COLO668 (cell line): Measurements from ENCODE around the gene HSPA4.

Source experiments
- DNase-seq: peaks from one replicate; lab custom pipeline; 2025; ENCODE audit not compliant: unreplicated experiment; lab: John Stamatoyannopoulos, UW

HSPA4 gene

DNA sequence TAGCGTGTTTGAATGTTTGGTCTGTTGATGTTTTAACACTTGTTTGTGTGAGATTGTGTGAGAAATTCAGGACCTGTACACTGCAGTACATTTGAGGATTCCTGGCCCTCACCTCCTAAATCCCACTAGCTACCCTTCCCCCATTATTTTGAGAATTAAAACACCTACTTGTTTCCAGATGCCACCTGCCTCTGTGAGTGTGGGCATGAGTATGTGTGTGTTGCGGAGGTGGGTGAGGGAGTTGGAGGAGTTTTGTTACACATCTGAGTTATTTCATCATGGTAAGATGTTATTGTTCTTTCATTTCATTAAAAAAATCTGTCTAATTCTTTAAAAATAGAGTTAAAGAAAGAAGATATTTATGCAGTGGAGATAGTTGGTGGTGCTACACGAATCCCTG, 36.3 kb downstream of the HSPA4 start:
- no peak for DNase-seq

DNA sequence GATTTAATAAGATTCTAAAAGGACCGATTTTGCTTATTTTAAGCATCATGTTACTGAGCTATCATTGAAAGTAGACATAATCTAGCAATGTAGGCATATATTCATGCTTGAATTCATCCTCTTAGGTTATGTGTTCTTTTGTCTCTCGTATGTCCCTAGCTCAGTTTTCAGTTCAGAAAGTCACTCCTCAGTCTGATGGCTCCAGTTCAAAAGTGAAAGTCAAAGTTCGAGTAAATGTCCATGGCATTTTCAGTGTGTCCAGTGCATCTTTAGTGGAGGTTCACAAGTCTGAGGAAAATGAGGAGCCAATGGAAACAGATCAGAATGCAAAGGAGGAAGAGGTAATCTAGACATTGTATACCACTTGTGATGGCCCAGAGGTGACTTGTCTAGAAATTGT, 39.2 kb downstream of the HSPA4 start:
- no peak for DNase-seq

DNA sequence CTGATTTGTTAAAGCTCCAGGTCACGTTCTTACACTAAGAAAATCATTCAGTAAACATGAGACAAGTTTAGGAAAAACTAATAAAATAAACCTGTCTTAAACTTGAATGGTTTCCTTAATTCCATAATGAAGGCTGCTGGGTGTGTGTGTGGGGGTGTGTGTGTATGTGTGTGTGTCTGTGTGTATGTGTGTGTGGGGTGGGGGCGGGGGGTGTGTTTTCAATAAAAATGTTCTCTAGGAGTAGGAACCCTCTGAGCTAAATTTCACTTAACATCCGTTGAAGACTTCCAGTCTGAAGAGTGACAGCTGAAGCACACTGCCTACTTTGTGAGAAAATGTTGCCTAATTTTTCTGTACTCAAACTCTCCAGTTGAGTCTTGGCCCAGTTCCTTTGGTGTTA, 54.5 kb downstream of the HSPA4 start:
- DNase-seq, result no peak

DNA sequence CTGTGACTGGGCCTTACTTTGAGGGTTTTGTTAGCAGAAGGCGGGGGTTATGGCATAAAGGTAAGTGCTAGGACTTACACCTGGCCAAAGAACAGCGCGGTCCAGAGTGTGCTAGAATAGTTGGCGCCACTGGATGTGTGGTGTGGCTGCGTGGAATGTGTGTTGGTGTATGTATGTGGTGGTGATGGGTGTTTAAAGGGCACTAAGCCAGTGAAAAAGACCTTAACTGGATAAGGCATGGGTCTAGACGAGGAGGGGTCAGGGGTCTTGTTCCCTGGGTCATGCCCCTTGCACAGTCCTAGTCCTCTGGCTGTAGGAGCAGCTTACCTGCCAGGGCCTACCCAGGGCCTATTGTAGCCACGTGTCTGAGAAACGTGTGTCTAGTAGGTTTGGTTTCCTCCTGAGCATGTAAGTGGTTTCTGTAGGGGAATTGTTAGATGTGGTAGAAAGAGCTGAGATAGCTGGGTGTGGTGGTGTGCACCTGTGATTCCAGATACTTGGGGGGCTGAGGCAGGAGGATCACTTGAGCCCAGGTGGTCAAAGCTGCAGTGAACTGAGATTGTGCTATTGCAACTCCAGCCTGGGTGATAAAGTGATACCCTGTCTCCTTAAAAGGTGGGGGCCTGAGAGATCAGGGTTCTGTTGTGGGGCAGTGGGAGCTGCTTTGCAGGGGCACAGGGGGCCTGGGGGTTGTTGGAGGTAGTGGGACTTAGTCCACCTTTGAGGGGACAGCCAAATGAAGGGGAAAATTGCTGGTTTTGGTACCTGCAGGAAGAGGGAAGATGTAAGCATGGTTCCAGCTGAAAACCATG, 55.2 kb downstream of the HSPA4 start:
- no peak for DNase-seq

DNA sequence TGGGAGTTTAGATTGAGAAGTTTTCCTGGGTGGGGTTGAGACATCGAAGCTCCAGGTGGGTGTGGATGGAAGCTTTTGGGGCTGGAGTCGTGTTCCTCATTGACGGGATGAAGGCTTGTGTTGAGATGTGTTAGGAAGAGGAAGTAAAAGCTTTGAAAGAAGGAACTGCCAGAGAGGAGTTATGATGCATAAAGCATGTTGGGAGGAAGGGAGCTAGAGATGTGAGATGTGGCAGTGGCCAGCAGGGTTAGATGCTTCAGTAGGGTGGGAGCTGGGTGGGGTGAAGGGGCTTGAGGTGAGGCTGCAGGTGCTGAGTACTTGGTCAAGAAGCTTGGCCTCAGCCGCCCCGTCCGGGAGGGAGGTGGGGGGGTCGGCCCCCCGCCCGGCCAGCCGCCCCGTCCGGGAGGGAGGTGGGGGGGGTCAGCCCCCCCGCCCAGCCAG, 56.7 kb downstream of the HSPA4 start:
- DNase-seq, result no peak

DNA sequence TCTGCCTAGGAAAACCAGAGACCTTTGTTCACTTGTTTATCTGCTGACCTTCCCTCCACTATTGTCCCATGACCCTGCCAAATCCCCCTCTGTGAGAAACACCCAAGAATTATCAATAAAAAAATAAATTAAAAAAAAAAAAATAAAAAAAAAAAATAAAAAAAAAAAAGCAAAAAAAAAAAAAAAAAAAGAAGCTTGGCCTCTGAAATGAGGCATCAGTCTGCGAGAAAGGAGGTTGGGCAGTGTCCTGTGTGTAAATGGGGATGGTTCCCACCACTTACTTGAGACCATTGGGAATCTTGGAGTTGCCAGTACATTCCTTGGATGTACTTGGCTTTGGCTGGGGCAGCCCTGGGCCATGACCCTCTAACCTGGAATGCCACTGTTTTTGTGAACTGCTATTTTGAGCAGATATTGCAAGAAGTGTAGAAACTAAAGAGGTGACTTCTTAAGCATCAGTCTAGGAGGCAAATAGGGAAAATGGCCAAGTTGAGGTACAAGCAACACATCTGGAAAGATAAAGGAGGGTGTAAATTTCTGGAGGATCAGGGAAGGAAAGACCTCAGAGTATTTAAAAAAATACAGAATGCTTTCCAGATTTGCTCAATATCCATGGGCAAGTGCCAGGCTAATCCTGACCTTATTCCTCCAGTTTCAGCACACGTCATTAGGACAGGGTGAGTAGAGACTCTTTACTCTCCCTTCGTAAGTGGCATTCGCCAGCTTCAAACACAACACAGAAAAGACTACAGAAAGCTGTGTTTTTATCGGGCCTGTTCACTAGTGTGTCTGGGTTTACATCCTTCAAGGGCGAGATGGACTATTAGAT, 58.1 kb downstream of the HSPA4 start:
- no peak for DNase-seq

DNA sequence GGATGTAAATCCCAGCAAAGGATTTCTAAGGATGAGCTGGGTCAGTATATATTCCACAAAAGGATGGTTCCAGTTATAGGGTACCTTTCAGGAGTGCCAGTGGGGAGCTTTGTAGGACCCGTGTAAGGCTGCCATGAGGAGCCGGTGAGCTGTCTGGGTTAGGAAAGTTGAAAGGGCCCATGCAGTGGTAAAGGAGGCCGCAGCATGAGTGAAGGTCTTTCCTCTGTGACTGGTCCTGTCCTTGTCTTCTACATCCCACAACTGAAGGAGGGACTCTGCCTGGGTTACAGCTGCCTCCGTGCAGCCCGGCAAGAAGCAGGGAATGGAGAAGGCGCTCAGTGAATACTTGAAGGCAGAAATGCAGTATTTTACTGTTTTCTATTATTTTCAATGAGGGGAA, 58.9 kb downstream of the HSPA4 start:
- no peak for DNase-seq

DNA sequence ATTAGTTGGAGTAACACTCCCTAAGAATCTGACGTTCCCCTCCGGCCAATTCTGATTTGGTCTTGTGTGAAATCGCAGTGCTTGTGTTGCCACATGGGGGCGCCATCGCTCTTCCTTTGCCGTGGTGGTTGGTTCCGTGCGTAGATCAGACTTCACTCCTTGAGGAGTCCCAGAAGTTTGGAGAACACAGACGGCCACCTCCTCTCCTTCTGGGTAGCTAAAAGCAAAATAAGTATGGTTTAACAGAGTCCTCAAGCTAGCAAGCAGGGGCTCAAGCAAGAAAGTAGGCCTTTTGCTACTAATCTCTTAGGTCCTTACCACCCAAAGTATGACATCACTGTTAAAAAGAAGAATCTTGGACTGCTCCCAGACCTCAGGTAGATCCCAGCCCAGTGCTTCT, 59.5 kb downstream of the HSPA4 start:
- peak; percentile 69 for DNase-seq

DNA sequence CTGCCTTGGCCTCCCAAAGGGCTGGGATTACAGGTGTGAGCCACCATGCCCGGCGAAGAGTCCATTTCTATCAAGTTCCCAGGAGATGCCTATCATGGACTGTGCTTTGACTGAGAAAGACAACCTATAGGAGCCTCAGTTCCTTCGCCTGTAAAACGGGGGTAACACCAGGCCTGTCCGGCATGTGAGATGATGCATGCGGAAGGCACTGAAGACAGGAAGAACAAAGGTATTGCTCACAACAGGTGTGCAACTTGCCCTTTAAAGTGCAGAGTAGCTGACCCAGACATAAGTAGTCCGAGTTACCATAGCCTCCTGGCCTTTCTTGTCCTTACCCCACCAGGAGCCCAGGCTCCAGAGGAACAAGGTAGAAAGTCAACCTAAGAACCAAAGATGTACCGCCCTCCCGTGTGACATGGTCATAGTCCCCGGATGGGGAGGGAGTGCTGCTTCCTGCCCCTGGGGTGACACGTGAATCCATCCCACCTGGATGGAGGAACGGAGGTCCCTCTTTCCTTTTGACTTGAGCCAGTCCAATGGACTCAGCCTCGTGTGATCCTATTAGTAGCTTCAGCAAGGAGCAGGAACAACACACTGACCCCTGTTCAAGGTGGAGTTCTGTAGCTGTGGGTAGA, 60.3 kb downstream of the HSPA4 start:
- DNase-seq, result no peak

DNA sequence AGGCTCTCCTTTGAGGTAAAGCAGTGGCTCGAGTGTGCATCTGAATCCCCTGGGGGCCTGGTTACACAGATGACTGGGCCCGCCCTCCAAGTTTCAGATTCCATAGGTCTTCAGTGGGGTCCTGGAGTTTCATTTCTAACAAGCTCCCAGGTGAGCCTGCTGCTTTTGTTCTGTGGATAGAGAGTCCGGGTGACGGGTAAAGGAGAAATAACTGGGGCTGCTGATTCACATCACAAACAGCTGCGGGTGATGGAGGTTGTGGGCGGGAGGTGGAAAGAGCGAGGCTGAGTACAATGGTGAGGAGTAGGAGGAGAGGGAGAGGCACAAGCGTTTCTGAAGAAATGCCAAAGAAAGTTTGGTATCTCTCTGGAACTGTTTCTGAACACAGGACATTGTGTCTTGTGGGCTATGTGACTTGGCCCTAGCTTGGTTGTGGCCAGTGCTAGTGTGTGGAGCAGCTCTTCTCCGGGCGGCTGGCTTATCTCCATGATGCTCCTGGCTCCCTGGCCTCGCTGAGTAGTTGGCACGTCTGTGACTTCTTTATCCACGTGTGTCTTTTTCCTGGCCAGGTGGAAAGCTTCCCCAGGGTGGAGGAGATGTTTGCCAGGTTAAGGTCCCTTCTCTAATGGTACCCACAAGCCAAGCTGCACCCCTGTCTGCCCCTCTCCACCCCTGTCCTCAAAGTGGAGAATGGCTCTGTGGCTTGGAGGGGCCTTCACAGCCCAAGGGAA, 61.7 kb downstream of the HSPA4 start:
- no peak for DNase-seq

DNA sequence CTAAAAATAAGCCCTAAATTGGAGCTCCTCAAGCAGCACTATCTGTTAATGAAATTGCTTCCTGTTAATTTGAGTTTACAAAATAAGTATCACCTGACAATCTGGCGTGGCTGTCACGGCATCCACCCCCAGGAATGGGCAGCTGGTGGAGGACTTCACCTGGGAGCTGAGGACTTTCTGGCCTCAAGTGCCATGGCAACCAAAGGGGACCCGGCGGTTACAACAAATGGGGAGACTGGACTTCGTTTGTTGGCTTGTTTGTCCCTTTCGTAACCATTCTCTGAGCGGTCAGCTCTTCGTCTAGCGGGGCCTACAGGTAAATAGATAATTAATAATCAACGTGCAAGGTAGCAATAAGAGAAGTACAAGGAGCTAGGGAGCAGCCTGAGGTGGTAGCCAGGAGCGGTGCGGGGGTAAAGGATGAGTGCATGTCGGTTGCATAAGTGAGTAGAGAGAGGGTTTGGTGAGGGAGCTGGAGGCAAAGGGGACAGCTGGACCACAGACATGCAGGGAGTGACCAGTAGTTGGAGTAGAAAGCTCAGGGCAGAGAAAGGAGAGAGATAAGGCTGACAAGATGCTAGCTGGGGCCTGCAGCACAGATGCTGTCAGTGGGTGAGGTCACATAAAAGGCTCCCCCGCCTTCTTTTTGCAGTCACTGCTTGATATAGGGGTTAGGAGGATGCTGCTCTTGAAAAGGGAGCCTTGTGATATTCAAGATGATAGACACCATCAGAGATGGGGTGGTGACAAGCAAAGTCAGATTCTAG, 62.5 kb downstream of the HSPA4 start:
- no peak for DNase-seq

DNA sequence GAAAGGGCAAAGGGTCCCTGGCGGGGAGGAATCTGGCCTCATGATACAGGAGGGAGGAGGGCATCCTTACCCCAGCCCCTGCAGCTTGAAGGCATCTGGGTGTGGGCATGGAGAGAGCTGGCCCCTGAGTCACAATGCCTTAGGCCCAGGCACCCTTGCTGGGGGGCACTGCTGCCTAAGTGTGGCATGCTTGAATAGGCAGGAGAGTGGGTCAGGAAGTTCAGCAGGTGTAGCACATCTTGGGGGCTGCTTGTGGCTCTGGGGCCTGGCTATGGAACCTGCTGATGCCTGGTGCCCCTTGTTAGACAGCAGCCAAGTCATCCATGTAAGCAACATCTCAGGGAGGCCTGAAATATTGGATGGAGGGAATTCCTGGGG, 63.1 kb downstream of the HSPA4 start:
- no peak for DNase-seq

DNA sequence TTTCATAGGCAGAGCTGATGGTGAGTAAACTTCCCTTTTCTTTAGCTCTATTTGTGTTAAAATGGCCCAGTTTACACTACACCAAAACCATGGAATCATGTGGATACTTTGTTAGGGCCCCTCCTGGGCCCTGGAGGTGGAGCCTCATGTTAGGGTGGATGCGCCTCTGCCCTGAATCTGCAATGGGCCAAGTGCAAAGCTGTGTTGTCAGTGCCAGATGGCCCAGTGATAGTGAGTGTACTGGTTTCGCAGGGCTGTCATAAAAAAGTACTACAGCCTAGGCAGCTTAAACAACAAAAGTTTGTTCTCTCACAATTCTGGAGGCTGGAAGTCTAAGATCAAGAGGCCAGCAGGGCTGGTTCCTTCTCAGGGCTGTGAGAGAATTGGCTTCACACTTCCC, 64.8 kb downstream of the HSPA4 start:
- DNase-seq, result no peak

DNA sequence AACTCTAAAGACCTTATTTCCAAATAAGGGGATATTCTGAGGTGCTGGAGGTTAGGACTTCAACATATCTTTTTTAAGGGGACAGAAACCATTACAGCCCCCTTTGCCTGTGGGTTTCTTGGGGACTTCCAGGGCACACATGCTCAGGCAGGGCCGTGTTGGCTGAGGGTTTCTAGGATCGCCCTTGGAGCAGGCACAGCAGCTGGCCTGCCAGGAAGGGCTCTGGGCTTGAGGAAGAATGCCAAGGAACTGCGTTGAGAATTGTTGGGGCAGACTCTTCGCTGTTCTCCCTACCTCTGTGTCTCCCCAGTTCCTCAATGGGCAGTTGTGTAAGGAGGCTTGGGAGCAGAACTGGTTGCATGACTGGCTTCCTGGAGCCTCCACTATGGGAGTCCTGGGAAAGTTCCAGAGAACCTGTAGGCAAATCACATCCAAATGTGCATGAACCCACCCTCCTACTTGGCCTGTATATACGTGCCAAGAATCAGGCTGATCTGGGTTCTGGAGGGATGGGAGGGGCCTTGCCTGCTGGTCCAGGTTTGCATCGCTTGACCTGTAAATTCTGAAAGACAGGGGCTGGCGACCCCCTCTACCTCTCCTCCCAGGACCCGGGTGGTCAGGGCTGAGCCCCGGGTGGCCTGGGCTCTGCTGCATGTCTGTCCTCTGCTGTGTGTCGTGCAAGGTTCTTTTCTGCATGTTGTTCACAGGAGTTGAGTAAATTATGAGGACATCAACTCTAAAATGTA, 65.5 kb downstream of the HSPA4 start:
- no peak for DNase-seq

DNA sequence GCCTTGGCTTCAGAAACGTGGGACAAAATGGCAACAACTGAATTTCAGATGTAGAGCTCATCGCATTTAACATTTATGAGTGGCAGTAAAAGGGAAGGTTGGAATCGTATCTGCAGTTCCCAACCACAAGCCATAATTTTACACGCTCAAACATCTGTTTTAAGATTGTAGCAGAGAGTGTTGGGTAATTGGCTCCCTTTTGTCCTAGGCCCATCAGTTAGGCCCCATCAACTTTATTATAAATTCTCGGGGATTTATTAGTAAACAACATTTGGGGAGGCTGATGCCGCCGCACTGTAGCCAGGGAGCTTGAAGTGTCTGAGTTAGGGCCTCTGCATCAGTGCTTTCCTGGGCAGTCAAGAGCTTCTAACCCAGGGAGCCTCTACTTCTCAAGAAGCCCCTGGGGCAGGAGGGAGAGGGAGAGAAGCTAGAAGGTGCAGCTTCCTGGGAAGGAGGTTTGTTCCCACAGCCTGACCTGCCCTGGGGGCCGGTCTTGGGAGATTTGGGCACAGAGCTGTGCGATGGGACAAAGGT, 66.2 kb downstream of the HSPA4 start:
- no peak for DNase-seq

DNA sequence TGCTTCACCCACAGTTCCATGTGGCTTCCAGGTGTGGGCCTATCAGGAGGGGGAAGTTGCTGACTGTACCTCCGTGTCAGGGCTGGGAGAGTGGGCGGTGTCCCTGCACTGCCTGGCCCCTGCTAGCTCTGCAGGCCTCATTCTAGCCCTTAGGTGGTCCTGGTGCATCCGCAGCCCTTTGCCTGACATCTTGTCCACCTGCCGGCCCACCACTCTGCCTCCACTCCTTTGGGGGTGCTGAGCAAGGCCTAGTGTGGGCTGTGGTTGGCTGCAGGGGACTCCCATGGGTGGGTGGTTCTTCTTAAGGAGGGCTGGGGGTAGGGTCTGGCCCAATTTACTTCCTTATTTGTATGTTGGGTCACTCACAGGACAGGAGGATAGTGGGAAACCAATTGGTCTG, 66.9 kb downstream of the HSPA4 start:
- no peak for DNase-seq

DNA sequence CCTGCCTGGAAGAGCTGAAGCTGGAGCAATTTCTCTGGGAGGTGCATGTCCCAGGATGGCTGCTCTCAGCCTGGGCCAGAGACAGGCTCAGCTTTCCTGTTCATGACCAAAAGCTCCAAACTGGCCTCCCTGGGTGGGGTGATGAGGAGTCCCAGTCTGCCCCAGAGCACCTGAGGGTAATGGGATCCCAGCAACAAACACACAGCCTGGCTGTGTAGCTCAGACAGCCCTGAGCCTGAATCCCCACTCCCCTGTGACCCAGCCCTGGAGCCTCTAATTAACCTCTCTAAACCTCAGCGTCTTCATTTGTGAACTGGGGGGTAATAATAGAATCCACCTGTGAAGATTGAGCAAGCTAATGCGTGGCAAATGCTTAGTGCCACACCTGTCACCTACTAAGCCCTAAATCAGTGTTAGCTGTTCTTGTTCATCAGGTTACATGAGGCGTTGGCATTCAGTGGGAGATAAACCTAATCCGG, 67.5 kb downstream of the HSPA4 start:
- DNase-seq, result no peak

DNA sequence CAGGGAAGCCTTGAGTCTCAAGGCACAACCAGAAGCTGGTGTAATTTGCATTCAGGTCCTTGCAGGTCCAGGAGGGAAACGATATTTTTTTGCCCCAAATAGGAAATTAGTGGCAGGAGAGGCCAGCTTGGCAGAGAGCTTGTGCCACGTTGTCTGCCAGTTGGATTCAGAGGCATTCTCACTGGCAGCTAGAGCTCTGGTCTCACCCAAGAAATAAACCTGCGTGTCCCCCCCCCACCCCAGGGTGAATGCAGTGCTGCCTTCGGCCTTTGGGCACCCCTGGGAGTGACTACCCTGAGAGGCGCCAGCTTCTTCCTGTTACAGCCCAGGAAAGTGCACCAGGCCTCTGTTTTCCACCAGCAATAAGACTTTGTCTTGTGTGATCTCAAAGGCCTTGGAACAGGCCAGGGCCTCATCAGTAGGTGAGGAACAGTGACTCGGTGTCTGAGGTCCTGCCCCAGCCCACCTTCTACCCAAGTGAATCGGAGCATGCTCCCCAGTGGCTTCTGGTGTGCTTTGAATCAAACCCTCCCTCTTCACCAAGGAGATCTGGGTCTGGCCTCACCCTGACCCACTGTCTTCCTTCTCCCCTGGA, 68.4 kb downstream of the HSPA4 start:
- DNase-seq, result no peak

DNA sequence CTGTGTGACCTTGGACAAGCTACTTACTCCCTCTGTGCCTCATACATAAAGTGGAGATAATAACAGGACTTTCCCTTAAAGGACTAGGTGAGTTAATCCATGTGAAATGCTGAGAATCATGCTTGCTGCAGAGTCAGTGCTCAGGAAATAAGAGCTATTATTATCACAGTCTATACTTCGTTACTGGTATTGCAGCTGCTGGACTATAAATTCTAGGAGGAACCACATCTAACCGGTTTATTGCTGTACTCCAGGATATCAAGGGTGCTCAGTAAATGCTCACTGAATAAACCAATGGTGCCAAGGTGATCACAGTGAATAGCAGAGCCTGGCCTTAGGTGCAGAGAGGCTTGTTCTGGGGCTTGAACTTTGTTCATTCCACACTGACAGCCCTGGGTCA, 69.3 kb downstream of the HSPA4 start:
- DNase-seq, result no peak
